HEK293 (cell line): ENCODE data around the gene LRRC27.

Source experiments
- CTCF ChIA-PET: fragments of 350-600 bp; formaldehyde crosslinking; extraction: SDS; loops from one replicate; lab custom pipeline; 2021; ENCODE audit warnings: antibody characterized with exemption; lab: Yijun Ruan, JAX
- POLR2A ChIA-PET: fragments of 300-600 bp; formaldehyde crosslinking; extraction: SDS; loops from one replicate; lab custom pipeline; 2020; ENCODE audit warnings: antibody characterized with exemption, inconsistent platforms; lab: Yijun Ruan, JAX
- H3K27ac ChIP-seq: fragments of 200-500 bp; sonication (Bioruptor generic); 2 replicates; pipeline ENCODE4 v1.5.1; 2014; ENCODE audit warnings: low read depth, low read length, control low read depth, inconsistent platforms; ENCODE audit errors: extremely low read depth
- H3K36me3 ChIP-seq, 2 experiments: fragments of 200-500 bp in 1 of 2; sonication (Bioruptor generic) in 1 of 2; 1 replicate in 1 of 2; 2 replicates in 1 of 2; pipeline ENCODE4 v1.5.1; 2014 to 2017; ENCODE audit warnings: inconsistent platforms in 2 of 2, low read length in 2 of 2; ENCODE audit not compliant: control insufficient read depth in 2 of 2, insufficient read depth in 1 of 2
- H3K4me1 ChIP-seq: fragments of 200-500 bp; sonication (Bioruptor generic); 2 replicates; pipeline ENCODE4 v1.5.1; 2014; ENCODE audit warnings: mild to moderate bottlenecking, low read length, inconsistent platforms; ENCODE audit not compliant: control insufficient read depth, insufficient read depth
- H3K4me3 ChIP-seq: 2 replicates; pipeline ENCODE4 v1.5.1; 2011; ENCODE audit warnings: low read depth, mild to moderate bottlenecking, control low read depth, low read length, moderate library complexity
- H3K9me3 ChIP-seq: fragments of 200-500 bp; sonication (Bioruptor generic); 2 replicates; pipeline ENCODE4 v1.5.1; 2014; ENCODE audit warnings: low read depth, low read length, inconsistent platforms; ENCODE audit not compliant: control insufficient read depth, insufficient read depth
- BCL11A ChIP-seq: fragments of 450-650 bp; formaldehyde crosslinking; IDR thresholded peaks from 2 replicates; pipeline ENCODE4 v1.5.1; 2016; ENCODE audit warnings: low read depth, missing biosample characterization, missing genetic modification characterization
- BCL11B ChIP-seq: fragments of 450-650 bp; formaldehyde crosslinking; IDR thresholded peaks from 2 replicates; pipeline ENCODE4 v1.5.1; 2016; ENCODE audit warnings: low read depth, missing biosample characterization, missing genetic modification characterization
- KLF1 ChIP-seq: fragments of 450-650 bp; formaldehyde crosslinking; IDR thresholded peaks from 2 replicates; pipeline ENCODE4 v1.5.1; 2016; ENCODE audit warnings: missing biosample characterization, missing genetic modification characterization
- KLF8 ChIP-seq: fragments of 450-650 bp; formaldehyde crosslinking; IDR thresholded peaks from 2 replicates; pipeline ENCODE4 v1.5.1; 2016; ENCODE audit warnings: missing biosample characterization, missing genetic modification characterization
- PATZ1 ChIP-seq: fragments of 450-650 bp; formaldehyde crosslinking; IDR thresholded peaks from 2 replicates; pipeline ENCODE4 v1.5.1; 2016; ENCODE audit warnings: missing biosample characterization, missing genetic modification characterization
- PRDM6 ChIP-seq: fragments of 450-650 bp; formaldehyde crosslinking; IDR thresholded peaks from 2 replicates; pipeline ENCODE4 v1.5.1; 2017; ENCODE audit warnings: missing biosample characterization, missing genetic modification characterization
- REST ChIP-seq: fragments of 450-650 bp; formaldehyde crosslinking; IDR thresholded peaks from 2 replicates; pipeline ENCODE4 v1.5.1; 2016; ENCODE audit warnings: missing biosample characterization, missing genetic modification characterization
- SETDB1 ChIP-seq: IDR thresholded peaks from one replicate; pipeline ENCODE4 v1.6.1; 2017; ENCODE audit warnings: mild to moderate bottlenecking, low read length, moderate library complexity, mixed read lengths; ENCODE audit not compliant: insufficient read length
- SP2 ChIP-seq: fragments of 450-650 bp; formaldehyde crosslinking; IDR thresholded peaks from 2 replicates; pipeline ENCODE4 v1.5.1; 2016; ENCODE audit warnings: missing biosample characterization, missing genetic modification characterization
- SP3 ChIP-seq: fragments of 450-650 bp; formaldehyde crosslinking; IDR thresholded peaks from 2 replicates; pipeline ENCODE4 v1.5.1; 2016; ENCODE audit warnings: missing biosample characterization, missing genetic modification characterization
- ZEB2 ChIP-seq: fragments of 450-650 bp; formaldehyde crosslinking; IDR thresholded peaks from 2 replicates; pipeline ENCODE4 v1.5.1; 2016; ENCODE audit warnings: missing biosample characterization, missing genetic modification characterization
- ZNF114 ChIP-seq: fragments of 450-650 bp; formaldehyde crosslinking; IDR thresholded peaks from 2 replicates; pipeline ENCODE4 v1.5.0; 2017; ENCODE audit warnings: missing biosample characterization, missing genetic modification characterization
- ZNF174 ChIP-seq: fragments of 450-650 bp; formaldehyde crosslinking; IDR thresholded peaks from 2 replicates; pipeline ENCODE4 v1.5.0; 2017; ENCODE audit warnings: missing biosample characterization, mild to moderate bottlenecking, missing genetic modification characterization
- ZNF19 ChIP-seq: fragments of 450-650 bp; formaldehyde crosslinking; IDR thresholded peaks from 2 replicates; pipeline ENCODE4; 2016; ENCODE audit warnings: missing biosample characterization, missing genetic modification characterization, low read depth
- ZNF202 ChIP-seq: fragments of 450-650 bp; formaldehyde crosslinking; IDR thresholded peaks from 2 replicates; pipeline ENCODE4 v1.5.1; 2016; ENCODE audit warnings: missing biosample characterization, missing genetic modification characterization, borderline replicate concordance
- ZNF362 ChIP-seq: fragments of 450-650 bp; formaldehyde crosslinking; IDR thresholded peaks from 2 replicates; pipeline ENCODE4 v1.5.1; 2016; ENCODE audit warnings: missing biosample characterization, missing genetic modification characterization
- ZNF416 ChIP-seq: fragments of 450-650 bp; formaldehyde crosslinking; IDR thresholded peaks from 2 replicates; pipeline ENCODE4 v1.5.1; 2016; ENCODE audit warnings: missing biosample characterization, missing genetic modification characterization
- ZNF518A ChIP-seq: fragments of 450-650 bp; formaldehyde crosslinking; conservative IDR thresholded peaks from 2 replicates; pipeline ENCODE4 v1.5.1; 2016; ENCODE audit warnings: low read depth, missing biosample characterization, missing genetic modification characterization
- ZNF768 ChIP-seq: fragments of 450-650 bp; formaldehyde crosslinking; IDR thresholded peaks from 2 replicates; pipeline ENCODE4 v1.5.1; 2018; ENCODE audit warnings: missing biosample characterization, mild to moderate bottlenecking, missing genetic modification characterization
- ZNF785 ChIP-seq: fragments of 450-650 bp; formaldehyde crosslinking; IDR thresholded peaks from 2 replicates; pipeline ENCODE4 v1.5.1; 2016; ENCODE audit warnings: missing biosample characterization, missing genetic modification characterization
- ZNF830 ChIP-seq: fragments of 450-650 bp; IDR thresholded peaks from 2 replicates; pipeline ENCODE4 v1.5.0; 2018; ENCODE audit warnings: missing biosample characterization, missing genetic modification characterization, low read depth, mild to moderate bottlenecking, moderate library complexity
- ZNF837 ChIP-seq: fragments of 450-650 bp; formaldehyde crosslinking; IDR thresholded peaks from 2 replicates; pipeline ENCODE4 v1.5.1; 2016; ENCODE audit warnings: missing biosample characterization, missing genetic modification characterization

Gene LRRC27

GRCh38 chr10:132335189-132336063 lies 3.4 kb downstream of the LRRC27 start:
- Histone ChIP-seq H3K36me3 (no peaks in the 10 kb centered on the region; a peak in 1 of 3 replicates), H3K27ac (peak overlapping the region; percentile 48; the same call in 1 of the 2 replicates), H3K4me3 (no peak overlapping the region), H3K9me3 (no peaks in the 10 kb centered on the region), H3K4me1 (peaks cover 14% of the 10 kb centered on the region)
- ChIA-PET CTCF (interaction anchor here (0.6 to 1.0 kb wide), 2 partner anchors 9 to 35 kb away, joined by 3 read pairs; no protein-coding TSS in a partner anchor), POLR2A (no interaction called here)
- TF ChIP-seq ZNF174 (tag by site-specific recombination) (no peak), ZNF518A (tag by site-specific recombination) (peak; percentile 17; the same call in 1 of the 2 replicates), ZEB2 (tag by site-specific recombination) (peak; percentile 63; the same call in 1 of the 2 replicates), ZNF114 (tag by site-specific recombination) (no peak), KLF8 (peak; percentile 37), KLF1 (tag by site-specific recombination) (0 out of 2 replicates have a peak, but pooled peaks have one; percentile 29), BCL11A (tag by site-specific recombination) (peak; percentile 76; the same call in 1 of the 2 replicates), SETDB1 (peak; percentile 27), PRDM6 (tag by site-specific recombination) (peak; percentile 84), PATZ1 (tag by site-specific recombination) (peak; percentile 97), ZNF837 (tag by site-specific recombination) (no peak), ZNF785 (no peak), ZNF416 (tag by site-specific recombination) (no peak), REST (tag by site-specific recombination) (0 out of 2 replicates have a peak, but pooled peaks have one; percentile 25), ZNF202 (tag by site-specific recombination) (no peak), SP3 (tag by site-specific recombination) (peak; percentile 89), ZNF19 (no peak), ZNF830 (tag by site-specific recombination) (no peak), ZNF768 (tag by site-specific recombination) (no peak), BCL11B (tag by site-specific recombination) (0 out of 2 replicates have a peak, but pooled peaks have one; percentile 67), ZNF362 (tag by site-specific recombination) (no peak), SP2 (tag by site-specific recombination) (peak; percentile 95)
